A549 (cell line): ENCODE results near the gene SUGCT. TPM values are rescaled to one million over a fixed set of nuclear protein-coding genes. Genes with fewer than 3 reads are reported as not detected.

Experiments used
- ATAC-seq, 2 experiments: fragments of 200-7000 bp in 1 of 2; fragments of >200 bp in 1 of 2; cut with Nextera tagmentation in 1 of 2; cut with Tn5 transposase in 1 of 2; 3 replicates each; pipeline versions ENCODE4 v1.8.0 to v1.9.1; 2018 to 2020; ENCODE audit warnings: mild to moderate bottlenecking in 1 of 2, moderate library complexity in 1 of 2
- CTCF ChIA-PET: fragments of 300-600 bp; sonication (Branson Sonifier 250); formaldehyde crosslinking; extraction: SDS; loops from one replicate; lab custom pipeline; 2021; ENCODE audit warnings: antibody characterized with exemption, inconsistent platforms; lab: Yijun Ruan, JAX
- POLR2A ChIA-PET: fragments of 350-600 bp; formaldehyde crosslinking; extraction: SDS; loops from one replicate; lab custom pipeline; 2021; ENCODE audit warnings: antibody characterized with exemption, inconsistent platforms; lab: Yijun Ruan, JAX
- DNase-seq, 2 experiments: peaks; one replicate each; pipeline versions ENCODE4 v3.0.0 to v3.0.0-alpha.2; 2011 to 2016; ENCODE audit warnings: low read depth in 1 of 2, low spot score in 1 of 2
- FAIRE-seq: peaks from 2 replicates; lab custom pipeline; 2011; peaks lifted over from hg19 to GRCh38; lab: Jason Lieb, UNC
- H3K27ac ChIP-seq, 2 experiments: fragments of >200 bp; sonication (Bioruptor Twin); formaldehyde crosslinking; 3 replicates each; pipeline ENCODE4 v1.5.1; 2016 to 2017
- H3K4me1 ChIP-seq: fragments of >200 bp; sonication (Bioruptor Twin); formaldehyde crosslinking; 3 replicates; pipeline ENCODE4 v1.6.1; 2016
- H3K4me2 ChIP-seq: fragments of >200 bp; sonication (Bioruptor Twin); formaldehyde crosslinking; 3 replicates; pipeline ENCODE4 v1.6.1; 2016
- H3K4me3 ChIP-seq: fragments of >200 bp; sonication (Bioruptor Twin); formaldehyde crosslinking; 3 replicates; pipeline ENCODE4 v1.5.1; 2016
- H3K9me3 ChIP-seq: fragments of >200 bp; sonication (Bioruptor Twin); formaldehyde crosslinking; 3 replicates; pipeline ENCODE4 v1.6.1; 2016
- ATOH8 ChIP-seq: fragments of 250-450 bp; sonication (Bioruptor Pico); IDR thresholded peaks from 2 replicates; pipeline ENCODE4 v1.5.0; 2020; ENCODE audit warnings: low read depth, mild to moderate bottlenecking, moderate library complexity
- BCL3 ChIP-seq: fragments of >200 bp; sonication (Bioruptor Twin); formaldehyde crosslinking; IDR thresholded peaks from 3 replicates; pipeline ENCODE4 v1.6.1; 2016
- CEBPB ChIP-seq, 2 experiments: fragments of >200 bp in 1 of 2; sonication (Bioruptor Twin) in 1 of 2; formaldehyde crosslinking in 1 of 2; IDR thresholded peaks; 2 replicates each; pipeline ENCODE4 v1.6.1; 2012 to 2016
- CHD2 ChIP-seq: fragments of 150-350 bp; IDR thresholded peaks from 2 replicates; pipeline ENCODE4 v1.6.1; 2014; ENCODE audit warnings: low read length; ENCODE audit not compliant: partially characterized antibody
- CHD4 ChIP-seq: fragments of 200-600 bp; sonication (generic); IDR thresholded peaks from 2 replicates; pipeline ENCODE4 v1.6.1; 2016; ENCODE audit warnings: antibody characterized with exemption, mild to moderate bottlenecking, borderline replicate concordance
- E2F6 ChIP-seq: IDR thresholded peaks from 2 replicates; pipeline ENCODE4 v1.6.1; 2012; ENCODE audit warnings: low read depth, borderline replicate concordance
- EHMT2 ChIP-seq: fragments of 200-600 bp; sonication (generic); IDR thresholded peaks from 2 replicates; pipeline ENCODE4 v1.6.1; 2016; ENCODE audit warnings: antibody characterized with exemption, low read depth, mild to moderate bottlenecking, moderate library complexity
- ELK1 ChIP-seq: fragments of 150-350 bp; IDR thresholded peaks from 2 replicates; pipeline ENCODE4 v1.6.1; 2014; ENCODE audit warnings: low read depth, mild to moderate bottlenecking, low read length
- EP300 ChIP-seq, 2 experiments: fragments of >200 bp; sonication (Bioruptor Twin); formaldehyde crosslinking; IDR thresholded peaks; 2 replicates in 1 of 2; 3 replicates in 1 of 2; pipeline ENCODE4 v1.6.1; 2016 to 2017
- FOSL2 ChIP-seq, 2 experiments: fragments of 450-650 bp in 1 of 2; fragments of >200 bp in 1 of 2; sonication (Bioruptor Twin) in 1 of 2; formaldehyde crosslinking; IDR thresholded peaks; 2 replicates each; pipeline versions ENCODE4 v1.5.0 to v1.6.1; 2016 to 2020; ENCODE audit warnings: mild to moderate bottlenecking in 1 of 2, moderate library complexity in 1 of 2
- FOXS1 ChIP-seq: fragments of 250-450 bp; sonication (Bioruptor Pico); IDR thresholded peaks from 2 replicates; pipeline ENCODE4 v1.5.0; 2020; ENCODE audit warnings: mild to moderate bottlenecking, moderate library complexity
- HMGXB4 ChIP-seq: fragments of 250-450 bp; sonication (Bioruptor Pico); IDR thresholded peaks from 2 replicates; pipeline ENCODE4 v1.5.0; 2021; ENCODE audit warnings: mild to moderate bottlenecking, moderate library complexity, borderline replicate concordance
- HOXB13 ChIP-seq: fragments of 250-450 bp; sonication (Bioruptor Pico); IDR thresholded peaks from 2 replicates; pipeline ENCODE4 v1.5.0; 2020; ENCODE audit warnings: low read depth, mild to moderate bottlenecking, moderate library complexity
- HOXB5 ChIP-seq: fragments of 250-450 bp; sonication (Bioruptor Pico); IDR thresholded peaks from 2 replicates; pipeline ENCODE4 v1.5.0; 2020; ENCODE audit warnings: mild to moderate bottlenecking, moderate library complexity
- MAFK ChIP-seq: fragments of 450-650 bp; IDR thresholded peaks from 2 replicates; pipeline ENCODE4 v1.6.1; 2014; ENCODE audit not compliant: partially characterized antibody
- PHF8 ChIP-seq: fragments of 200-600 bp; sonication (generic); IDR thresholded peaks from 2 replicates; pipeline ENCODE4 v1.6.1; 2016; ENCODE audit warnings: low read depth, mild to moderate bottlenecking, antibody characterized with exemption, moderate library complexity, borderline replicate concordance
- RNF2 ChIP-seq: fragments of 200-600 bp; sonication (generic); IDR thresholded peaks from 2 replicates; pipeline ENCODE4 v1.6.1; 2016; ENCODE audit warnings: low read depth, mild to moderate bottlenecking, antibody characterized with exemption, moderate library complexity, borderline replicate concordance
- SMC3 ChIP-seq: fragments of >200 bp; sonication (Bioruptor Twin); formaldehyde crosslinking; IDR thresholded peaks from 3 replicates; pipeline ENCODE4 v1.6.1; 2018; ENCODE audit warnings: inconsistent platforms
- SREBF2 ChIP-seq: fragments of 450-650 bp; IDR thresholded peaks from 2 replicates; pipeline ENCODE4 v1.6.1; 2014; ENCODE audit warnings: mild to moderate bottlenecking, moderate library complexity
- TFCP2L1 ChIP-seq: fragments of 250-450 bp; sonication (Bioruptor Pico); IDR thresholded peaks from 2 replicates; pipeline ENCODE4 v1.5.0; 2021; ENCODE audit warnings: mild to moderate bottlenecking
- USF2 ChIP-seq: fragments of 450-650 bp; IDR thresholded peaks from 2 replicates; pipeline ENCODE4 v1.6.1; 2014; ENCODE audit warnings: antibody characterized with exemption
- ZSCAN20 ChIP-seq: fragments of 250-450 bp; sonication (Bioruptor Pico); IDR thresholded peaks from 2 replicates; pipeline ENCODE4 v1.8.0; 2022; ENCODE audit warnings: mild to moderate bottlenecking, moderate library complexity
- WGBS: methylation state at CpG from one replicate; pipeline ENCODE4 v1.1.6; 2017; ENCODE audit errors: missing lambda C conversion rate; 5-methylcytosine and 5-hydroxymethylcytosine counted together
- polyA plus RNA-seq, 4 experiments: library from polyadenylated mRNA; depleted of rRNA in 3 of 4; stranded (reverse); fragments of >200 nt; fragmentation: RNase III in 1 of 4; extraction: RNeasy Plus Mini Kit Qiagen cat#74134 plus additional on column Dnase treatment in 1 of 4; gene quantifications; 2 replicates in 3 of 4; 3 replicates in 1 of 4; pipeline ENCODE4 v1.2.3, GENCODE V29; 2011 to 2017

Gene SUGCT
- polyA plus RNA-seq, 2 of the 4 experiments (the other 2 are of a cell fraction) = 1.4 to 1.6 TPM

- no peak overlapping the region for H3K27ac ChIP-seq
- no peak for ATAC-seq
- TF ChIP-seq HOXB5 (CRISPR knock-in tag) (no peak), BCL3 (no peak), ELK1 (no peak), FOXS1 (CRISPR knock-in tag) (no peak), USF2 (no peak)
- 14% methylated on average over 2 of the region's 2 CpGs for WGBS
- no peak overlapping the region for H3K4me2 ChIP-seq
- CTCF ChIA-PET = no interaction called here
- no peaks in the 10 kb centered on the region for H3K4me1 ChIP-seq
- no peak overlapping the region for H3K4me3 ChIP-seq
- no peak for FAIRE-seq
- DNase-seq = no peak
- H3K9me3 ChIP-seq = no peaks in the 10 kb centered on the region
- POLR2A ChIA-PET = no interaction called here
Measured at GRCh38 chr7:40658729-40659128, 523.9 kb downstream of the SUGCT start.

GRCh38 chr7:40659231-40659630 is 524.4 kb downstream of the SUGCT start:
- Histone ChIP-seq H3K4me1 (no peaks in the 10 kb centered on the region), H3K27ac (no peak overlapping the region), H3K9me3 (no peaks in the 10 kb centered on the region), H3K4me2 (no peak overlapping the region), H3K4me3 (no peak overlapping the region)
- WGBS = 0% methylated on average over 2 of the region's 2 CpGs
- POLR2A ChIA-PET = no interaction called here
- CTCF ChIA-PET = no interaction called here
- FAIRE-seq = no peak
- no peak for DNase-seq
- no peak for ATAC-seq
- TF ChIP-seq HOXB5 (CRISPR knock-in tag) (no peak), HMGXB4 (CRISPR knock-in tag) (no peak)

GRCh38 chr7:40673285-40673684 is 538.5 kb downstream of the SUGCT start:
- ChIA-PET CTCF (no interaction called here), POLR2A (no interaction called here)
- WGBS = 3% methylated on average over 2 of the region's 2 CpGs
- no peak for TF ChIP-seq E2F6
- TF ChIP-seq HOXB5 (CRISPR knock-in tag) = no peak
- no peak for TF ChIP-seq CHD2
- no peak for TF ChIP-seq HOXB13 (CRISPR knock-in tag)
- no peak for TF ChIP-seq EHMT2
- TF ChIP-seq RNF2 = no peak
- TF ChIP-seq ATOH8 (CRISPR knock-in tag) = no peak
- no peak for TF ChIP-seq TFCP2L1 (CRISPR knock-in tag)
- no peak for TF ChIP-seq ELK1
- TF ChIP-seq PHF8 = no peak
- TF ChIP-seq CHD4 = no peak
- TF ChIP-seq SMC3 = no peak
- no peak for TF ChIP-seq EP300 (IDR thresholded peaks at IDR 0.05)
- TF ChIP-seq SREBF2 = no peak
- TF ChIP-seq ZSCAN20 = no peak
- no peak for TF ChIP-seq CEBPB (IDR thresholded peaks at IDR 0.05)
- no peak for TF ChIP-seq MAFK
- no peak for TF ChIP-seq FOSL2 (IDR thresholded peaks at IDR 0.05)
- TF ChIP-seq FOSL2 (CRISPR knock-in tag; IDR thresholded peaks at IDR 0.05) = no peak
- no peak overlapping the region for H3K27ac ChIP-seq
- H3K4me2 ChIP-seq = no peak overlapping the region
- H3K4me3 ChIP-seq = no peak overlapping the region
- DNase-seq (no peak), ATAC-seq (no peak), FAIRE-seq (no peak)
- H3K9me3 ChIP-seq = no peaks in the 10 kb centered on the region
- no peaks in the 10 kb centered on the region for H3K4me1 ChIP-seq
